ENCODE data around the gene BBLN. TPM values are rescaled to one million over a fixed set of nuclear protein-coding genes. Genes with fewer than 3 reads are reported as not detected.

Gene BBLN
- total RNA-seq, 1 experiment from 2014 or later: 154 TPM

- no peak overlapping the region for H2AFZ ChIP-seq (ENCODE audit: low read length)
- no peaks in the 10 kb centered on the region for H4K20me1 ChIP-seq (ENCODE audit: insufficient read depth, low read depth, low read length)
- H3K27me3 ChIP-seq (ENCODE audit: low read length): no peaks in the 10 kb centered on the region
- H3K79me2 ChIP-seq (ENCODE audit: low read length): peaks cover 7% of the 10 kb centered on the region; the same call in 1 of the 2 replicates
- H3K9ac ChIP-seq (ENCODE audit: low read length): no peak overlapping the region
- H3K4me3 ChIP-seq (ENCODE audit: low read length): no peak overlapping the region
- H3K9me2 ChIP-seq (replicated peaks; ENCODE audit: insufficient read depth, low read length): no peaks in the 10 kb centered on the region
- H3K9me3 ChIP-seq (ENCODE audit: low read length): no peaks in the 10 kb centered on the region
- H3K27ac ChIP-seq (ENCODE audit: low read length): no peak overlapping the region
- H3K4me2 ChIP-seq (ENCODE audit: low read depth, low read length, poor library complexity, severe bottlenecking): no peak overlapping the region
- peaks cover 19% of the 10 kb centered on the region for H3K4me1 ChIP-seq (ENCODE audit: low read length)
- no peak for DNase-seq
- peaks cover 4% of the 10 kb centered on the region; the same call in 1 of the 2 replicates for H3K36me3 ChIP-seq (ENCODE audit: insufficient read depth, low read length)
Measured at GRCh38 chr9:128193469-128194096, 33.5 kb downstream of the BBLN start.

GRCh38 chr9:128201441-128202369 is 41.6 kb downstream of the BBLN start:
- H3K36me3 ChIP-seq (ENCODE audit: insufficient read depth, low read length): no peaks in the 10 kb centered on the region
- no peaks in the 10 kb centered on the region for H3K9me2 ChIP-seq (replicated peaks; ENCODE audit: insufficient read depth, low read length)
- no peak overlapping the region for H3K4me3 ChIP-seq (ENCODE audit: low read length)
- H3K4me2 ChIP-seq (ENCODE audit: low read depth, low read length, poor library complexity, severe bottlenecking): no peak overlapping the region
- H3K9ac ChIP-seq (ENCODE audit: low read length): no peak overlapping the region
- H4K20me1 ChIP-seq (ENCODE audit: insufficient read depth, low read depth, low read length): no peaks in the 10 kb centered on the region
- no peaks in the 10 kb centered on the region for H3K27me3 ChIP-seq (ENCODE audit: low read length)
- H2AFZ ChIP-seq (ENCODE audit: low read length): no peak overlapping the region
- H3K27ac ChIP-seq (ENCODE audit: low read length): no peak overlapping the region
- no peak for DNase-seq
- peaks cover 9% of the 10 kb centered on the region for H3K4me1 ChIP-seq (ENCODE audit: low read length)
- no peaks in the 10 kb centered on the region for H3K9me3 ChIP-seq (ENCODE audit: low read length)
- H3K79me2 ChIP-seq (ENCODE audit: low read length): no peaks in the 10 kb centered on the region

- no peaks in the 10 kb centered on the region for H3K27me3 ChIP-seq (ENCODE audit: low read length)
- H3K79me2 ChIP-seq (ENCODE audit: low read length): no peaks in the 10 kb centered on the region
- peak overlapping the region; percentile 13; the same call in 1 of the 2 replicates for H2AFZ ChIP-seq (ENCODE audit: low read length)
- peaks cover 9% of the 10 kb centered on the region for H3K4me1 ChIP-seq (ENCODE audit: low read length)
- H4K20me1 ChIP-seq (ENCODE audit: insufficient read depth, low read depth, low read length): no peaks in the 10 kb centered on the region
- no peak for DNase-seq
- H3K9me2 ChIP-seq (replicated peaks; ENCODE audit: insufficient read depth, low read length): no peaks in the 10 kb centered on the region
- peak overlapping the region; percentile 73 for H3K4me2 ChIP-seq (ENCODE audit: low read depth, low read length, poor library complexity, severe bottlenecking)
- H3K27ac ChIP-seq (ENCODE audit: low read length): no peak overlapping the region
- H3K36me3 ChIP-seq (ENCODE audit: insufficient read depth, low read length): no peaks in the 10 kb centered on the region
- no peak overlapping the region for H3K9ac ChIP-seq (ENCODE audit: low read length)
- H3K4me3 ChIP-seq (ENCODE audit: low read length): no peak overlapping the region
- no peaks in the 10 kb centered on the region for H3K9me3 ChIP-seq (ENCODE audit: low read length)
Measured at GRCh38 chr9:128202648-128203023, 42.6 kb downstream of the BBLN start.

GRCh38 chr9:128203024-128203706 is 43.1 kb downstream of the BBLN start, which contains the start of gene DNM1:
TSS of gene DNM1 (plus strand) at chr9:128203379. CDS start at chr9:128203471, 92 bp downstream.
- DNase-seq: peak; percentile 85
- H3K9ac ChIP-seq (ENCODE audit: low read length): peak within 1 kb of the TSS; percentile 69
- H2AFZ ChIP-seq (ENCODE audit: low read length): peak within 1 kb of the TSS; percentile 62; the same call in 1 of the 2 replicates
- no peak within 1 kb of the TSS for H3K27ac ChIP-seq (ENCODE audit: low read length)
- H4K20me1 ChIP-seq (ENCODE audit: insufficient read depth, low read depth, low read length): no peaks in the 10 kb centered on the region
- peak within 1 kb of the TSS; percentile 73 for H3K4me2 ChIP-seq (ENCODE audit: low read depth, low read length, poor library complexity, severe bottlenecking)
- no peaks in the 10 kb centered on the region for H3K9me2 ChIP-seq (replicated peaks; ENCODE audit: insufficient read depth, low read length)
- H3K27me3 ChIP-seq (ENCODE audit: low read length): no peaks in the 10 kb centered on the region
- no peaks in the 10 kb centered on the region for H3K79me2 ChIP-seq (ENCODE audit: low read length)
- peaks cover 9% of the 10 kb centered on the region for H3K4me1 ChIP-seq (ENCODE audit: low read length)
- H3K36me3 ChIP-seq (ENCODE audit: insufficient read depth, low read length): no peaks in the 10 kb centered on the region
- peak within 1 kb of the TSS; percentile 71 for H3K4me3 ChIP-seq (ENCODE audit: low read length)
- H3K9me3 ChIP-seq (ENCODE audit: low read length): no peaks in the 10 kb centered on the region

GRCh38 chr9:128203707-128204551 is 43.9 kb downstream of the BBLN start:
- Histone ChIP-seq H3K4me2 (ENCODE audit: low read depth, low read length, poor library complexity, severe bottlenecking) (peak overlapping the region; percentile 73), H3K27ac (ENCODE audit: low read length) (no peak overlapping the region), H4K20me1 (ENCODE audit: insufficient read depth, low read depth, low read length) (no peaks in the 10 kb centered on the region), H3K79me2 (ENCODE audit: low read length) (no peaks in the 10 kb centered on the region), H3K9me3 (ENCODE audit: low read length) (no peaks in the 10 kb centered on the region), H2AFZ (ENCODE audit: low read length) (no peak overlapping the region), H3K36me3 (ENCODE audit: insufficient read depth, low read length) (no peaks in the 10 kb centered on the region), H3K9me2 (replicated peaks; ENCODE audit: insufficient read depth, low read length) (no peaks in the 10 kb centered on the region), H3K4me3 (ENCODE audit: low read length) (peak overlapping the region; percentile 71), H3K27me3 (ENCODE audit: low read length) (no peaks in the 10 kb centered on the region), H3K4me1 (ENCODE audit: low read length) (peaks cover 9% of the 10 kb centered on the region), H3K9ac (ENCODE audit: low read length) (peak overlapping the region; percentile 69)
- DNase-seq: no peak

GRCh38 chr9:128204858-128205257 is 44.8 kb downstream of the BBLN start:
- Histone ChIP-seq H3K9me2 (replicated peaks; ENCODE audit: insufficient read depth, low read length) (no peaks in the 10 kb centered on the region), H3K9ac (ENCODE audit: low read length) (no peak overlapping the region)

GRCh38 chr9:128205296-128205944 is 45.4 kb downstream of the BBLN start:
- Histone ChIP-seq H2AFZ (ENCODE audit: low read length) (no peak overlapping the region), H3K27ac (ENCODE audit: low read length) (no peak overlapping the region), H3K4me1 (ENCODE audit: low read length) (peaks cover 9% of the 10 kb centered on the region), H3K27me3 (ENCODE audit: low read length) (no peaks in the 10 kb centered on the region), H3K79me2 (ENCODE audit: low read length) (no peaks in the 10 kb centered on the region), H3K9me3 (ENCODE audit: low read length) (no peaks in the 10 kb centered on the region), H4K20me1 (ENCODE audit: insufficient read depth, low read depth, low read length) (no peaks in the 10 kb centered on the region), H3K36me3 (ENCODE audit: insufficient read depth, low read length) (no peaks in the 10 kb centered on the region), H3K4me3 (ENCODE audit: low read length) (no peak overlapping the region), H3K9ac (ENCODE audit: low read length) (no peak overlapping the region), H3K9me2 (replicated peaks; ENCODE audit: insufficient read depth, low read length) (no peaks in the 10 kb centered on the region), H3K4me2 (ENCODE audit: low read depth, low read length, poor library complexity, severe bottlenecking) (no peak overlapping the region)
- DNase-seq: no peak

More at GRCh38 chr9:128204858-128205257, 44.8 kb downstream of the BBLN start:
- H2AFZ ChIP-seq (ENCODE audit: low read length): no peak overlapping the region
- H3K9me3 ChIP-seq (ENCODE audit: low read length): no peaks in the 10 kb centered on the region
- no peak overlapping the region for H3K4me2 ChIP-seq (ENCODE audit: low read depth, low read length, poor library complexity, severe bottlenecking)
- no peaks in the 10 kb centered on the region for H3K27me3 ChIP-seq (ENCODE audit: low read length)
- no peaks in the 10 kb centered on the region for H4K20me1 ChIP-seq (ENCODE audit: insufficient read depth, low read depth, low read length)
- no peak overlapping the region for H3K27ac ChIP-seq (ENCODE audit: low read length)
- DNase-seq: no peak
- no peaks in the 10 kb centered on the region for H3K79me2 ChIP-seq (ENCODE audit: low read length)
- no peak overlapping the region for H3K4me3 ChIP-seq (ENCODE audit: low read length)
- peaks cover 9% of the 10 kb centered on the region for H3K4me1 ChIP-seq (ENCODE audit: low read length)
- no peaks in the 10 kb centered on the region for H3K36me3 ChIP-seq (ENCODE audit: insufficient read depth, low read length)
